Right forelimb (tissue), 1 donor: ENCODE results near the gene ATP11A.

Source experiments
- DNase-seq: peaks from one replicate; pipeline ENCODE4 v3.0.0-alpha.2; 2018

The ATP11A gene

DNA sequence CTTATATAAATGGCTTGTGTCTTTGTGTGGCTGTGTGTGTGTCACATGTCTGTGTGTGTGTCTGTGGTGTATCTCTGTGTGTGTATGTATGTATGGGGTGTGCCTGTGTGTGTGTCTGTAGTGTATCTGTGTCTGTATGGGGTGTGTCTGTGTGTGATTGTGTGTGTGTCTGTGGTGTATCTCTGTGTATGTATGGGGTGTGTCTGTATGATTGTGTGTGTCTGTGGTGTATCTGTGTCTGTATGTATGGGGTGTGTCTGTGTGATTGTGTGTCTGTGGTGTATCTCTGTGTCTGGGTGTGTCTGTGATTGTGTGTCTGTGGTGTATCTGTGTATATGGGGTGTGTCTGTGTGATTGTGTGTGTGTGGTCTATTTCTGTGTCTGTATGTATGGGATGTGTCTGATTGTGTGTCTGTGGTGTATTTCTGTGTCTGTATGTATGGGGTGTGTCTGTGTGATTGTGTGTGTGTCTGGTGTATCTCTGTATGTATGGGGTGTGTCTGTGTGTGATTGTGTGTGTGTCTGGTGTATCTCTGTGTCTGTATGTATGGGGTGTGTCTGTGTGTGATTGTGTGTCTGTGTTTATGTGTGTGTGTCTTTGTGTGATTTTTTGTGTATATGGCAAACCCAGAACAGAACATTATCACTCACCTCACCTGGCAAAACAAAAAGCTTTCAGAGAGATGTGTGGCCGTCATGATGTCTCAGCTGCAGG, 223.0 kb downstream of the ATP11A start:
- no peak for DNase-seq

DNA sequence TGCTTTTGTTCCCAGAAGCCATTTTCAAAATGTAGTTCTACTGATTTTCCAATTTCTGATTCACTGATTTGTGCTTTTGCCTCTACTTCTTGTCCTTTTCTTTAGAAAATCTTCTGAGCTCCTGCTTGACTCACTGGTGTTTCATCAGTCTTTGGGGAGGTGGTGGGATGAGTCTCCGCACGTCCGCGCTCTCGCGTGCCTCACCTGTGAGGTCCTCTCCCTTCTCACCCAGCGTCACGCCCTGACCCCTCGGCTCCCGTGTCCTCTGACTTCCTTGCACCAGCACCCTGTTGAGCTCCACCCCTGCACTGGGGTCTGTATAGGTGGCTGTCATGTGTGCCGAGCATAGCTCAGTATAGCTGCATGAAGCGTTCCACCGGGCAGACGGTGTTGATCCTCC, 226.5 kb downstream of the ATP11A start:
- DNase-seq = no peak

DNA sequence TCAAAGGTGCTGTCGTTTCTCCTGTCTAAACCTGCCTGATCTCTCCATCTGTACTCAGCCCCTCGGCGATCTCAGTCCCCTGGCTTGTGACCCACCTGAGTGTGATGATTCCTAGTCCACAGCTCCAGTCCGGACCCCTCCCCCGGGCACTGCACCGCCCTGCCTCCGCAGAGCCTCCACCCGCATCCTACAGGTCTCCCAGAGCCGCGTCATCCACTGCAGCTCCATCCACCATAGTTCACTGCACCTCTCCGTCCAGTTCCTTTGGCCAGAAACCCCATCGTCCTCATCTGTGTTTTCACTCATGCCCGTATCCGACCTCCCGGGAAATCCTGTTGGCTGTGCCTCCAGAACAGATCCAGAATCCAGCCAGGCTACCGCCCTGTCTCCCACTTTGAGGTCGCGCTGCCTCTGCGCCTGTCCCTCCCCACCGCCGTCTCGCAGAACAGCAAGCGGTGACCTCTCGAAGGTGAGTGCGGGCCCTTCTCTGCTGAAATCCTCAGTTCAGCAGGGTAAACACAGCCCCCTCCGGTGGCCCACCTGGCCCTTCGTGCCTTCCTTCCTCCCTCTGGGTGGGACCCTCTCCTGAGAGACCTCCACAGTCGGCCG, 227.3 kb downstream of the ATP11A start:
- no peak for DNase-seq

DNA sequence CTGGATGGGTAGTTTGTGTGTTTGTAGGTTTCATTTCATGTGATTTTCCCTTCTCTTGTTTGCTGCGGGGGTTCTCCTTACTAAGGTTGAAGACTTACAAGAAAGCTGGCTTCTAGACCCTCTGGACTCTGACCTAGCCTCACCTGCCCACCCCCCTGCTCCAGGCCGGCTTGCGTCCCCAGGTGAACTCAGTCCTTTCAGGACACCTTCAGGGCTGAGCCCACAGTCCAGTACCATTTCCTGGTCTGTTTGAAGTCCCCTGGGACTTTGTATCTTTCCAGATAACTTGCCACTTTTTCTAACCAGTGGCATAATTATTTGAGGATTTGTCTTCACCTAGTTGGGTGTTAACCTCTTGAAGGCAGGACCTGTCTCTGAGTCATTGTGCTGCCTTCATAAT, 227.9 kb downstream of the ATP11A start:
- DNase-seq = no peak

DNA sequence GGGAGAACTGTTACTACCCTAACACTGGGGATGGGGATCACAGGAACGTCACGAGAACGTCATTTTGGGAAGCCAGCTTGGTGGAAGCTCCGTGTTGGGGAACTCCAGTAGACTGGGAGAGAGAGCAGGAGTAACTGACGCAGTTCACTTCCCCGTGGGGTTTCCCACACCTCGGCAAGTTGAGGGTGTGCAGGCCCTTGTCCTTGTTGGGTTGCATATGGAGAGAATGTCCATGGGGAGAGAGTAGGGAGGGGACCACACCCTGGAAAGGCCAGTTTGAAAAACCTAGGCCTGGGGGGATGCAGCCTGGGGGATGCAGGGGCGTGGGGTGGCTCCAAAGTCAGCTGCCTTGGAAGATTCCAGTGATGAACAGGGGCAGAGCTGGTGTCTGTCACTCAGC, 228.4 kb downstream of the ATP11A start:
- no peak for DNase-seq

DNA sequence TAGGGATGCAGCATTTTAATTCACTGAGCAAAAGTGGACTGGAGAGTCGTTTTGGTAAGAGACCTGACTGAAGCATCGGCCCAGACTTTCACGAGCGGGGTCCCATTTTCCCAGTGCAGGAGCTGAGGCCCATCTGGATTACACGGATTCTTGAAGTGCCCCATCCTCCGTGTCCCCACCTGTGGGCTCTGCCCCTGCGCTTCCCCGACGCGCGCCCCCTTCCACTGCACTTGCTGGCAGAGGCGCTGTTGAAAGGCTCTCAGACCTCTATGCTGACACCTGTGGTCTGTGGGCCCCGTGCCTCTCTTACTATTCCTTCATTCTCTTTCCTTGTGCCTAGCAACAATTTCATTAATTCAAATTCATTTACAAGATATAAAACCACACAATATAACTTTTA, 228.9 kb downstream of the ATP11A start:
- no peak for DNase-seq

DNA sequence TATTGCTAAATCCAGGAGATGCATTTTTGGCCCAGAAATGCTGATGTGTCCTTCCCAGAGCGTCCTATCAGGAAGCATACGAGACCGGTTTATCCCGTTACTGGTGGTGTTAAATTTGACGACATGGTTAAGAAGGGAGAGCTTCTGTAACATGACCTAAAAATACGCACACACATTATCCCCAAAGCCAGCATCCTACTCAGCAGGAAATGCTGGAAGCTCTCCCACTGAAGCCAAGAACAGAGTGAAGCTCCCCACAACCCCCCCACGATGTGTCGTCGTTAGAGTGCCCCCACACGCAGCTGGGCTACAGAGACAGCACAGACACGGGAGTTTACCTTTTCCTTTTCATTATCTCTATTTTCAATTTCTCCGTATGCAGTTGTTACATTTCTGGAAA, 234.1 kb downstream of the ATP11A start:
- DNase-seq = no peak

DNA sequence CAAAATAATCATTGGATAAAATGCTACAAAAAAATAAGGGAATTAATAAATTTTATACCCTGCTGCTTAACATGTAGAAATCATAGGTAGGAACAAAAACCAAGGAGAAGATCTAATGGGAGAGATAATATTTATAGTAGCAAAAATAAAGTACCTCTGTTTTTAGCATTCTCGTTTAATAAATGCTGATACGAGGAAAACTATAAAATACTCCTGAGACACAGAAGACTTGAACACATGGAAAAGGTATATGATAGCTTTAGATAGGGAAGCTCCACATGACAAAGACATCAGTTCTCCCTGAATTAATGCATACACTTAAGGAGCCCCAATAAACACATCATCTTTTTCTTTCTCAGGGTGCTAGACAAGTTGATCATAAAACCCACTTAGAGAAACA, 234.5 kb downstream of the ATP11A start:
- DNase-seq = no peak

DNA sequence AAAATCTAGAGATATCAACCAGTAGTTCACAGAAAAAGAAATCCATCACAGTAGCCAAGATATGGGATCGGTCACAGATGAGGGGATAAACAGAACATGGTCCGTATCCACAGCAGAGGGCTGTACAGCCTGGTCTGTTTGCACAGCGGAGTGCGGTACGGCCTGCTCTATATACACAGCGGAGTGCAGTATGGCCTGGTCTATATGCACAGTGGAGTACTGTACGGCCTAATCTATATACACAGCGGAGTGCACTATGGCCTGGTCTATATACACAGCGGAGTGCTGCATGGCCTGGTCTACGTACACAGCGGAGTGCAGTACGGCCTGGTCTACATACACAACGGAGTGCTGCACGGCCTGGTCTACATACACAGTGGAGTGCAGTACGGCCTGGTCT, 236.2 kb downstream of the ATP11A start:
- peak; percentile 15 for DNase-seq

DNA sequence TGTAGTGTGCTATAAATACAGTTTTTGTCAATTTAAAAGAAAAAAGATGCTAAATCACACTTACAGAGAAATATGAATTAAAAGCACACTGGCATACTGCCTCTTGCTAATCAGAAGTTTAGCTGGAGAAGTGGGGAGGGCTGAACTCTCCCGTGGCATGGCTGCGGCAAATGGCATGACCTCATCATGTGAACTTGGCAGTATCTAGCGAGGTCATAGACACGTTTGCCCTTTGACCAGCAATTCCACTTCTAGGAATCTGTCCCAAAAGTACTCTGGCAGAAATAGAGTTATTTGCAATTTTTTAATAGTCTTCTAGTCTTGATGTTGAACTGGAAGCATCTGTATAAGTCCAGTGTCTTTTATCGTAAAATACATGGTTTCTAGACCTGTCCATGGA, 237.2 kb downstream of the ATP11A start:
- DNase-seq = no peak

DNA sequence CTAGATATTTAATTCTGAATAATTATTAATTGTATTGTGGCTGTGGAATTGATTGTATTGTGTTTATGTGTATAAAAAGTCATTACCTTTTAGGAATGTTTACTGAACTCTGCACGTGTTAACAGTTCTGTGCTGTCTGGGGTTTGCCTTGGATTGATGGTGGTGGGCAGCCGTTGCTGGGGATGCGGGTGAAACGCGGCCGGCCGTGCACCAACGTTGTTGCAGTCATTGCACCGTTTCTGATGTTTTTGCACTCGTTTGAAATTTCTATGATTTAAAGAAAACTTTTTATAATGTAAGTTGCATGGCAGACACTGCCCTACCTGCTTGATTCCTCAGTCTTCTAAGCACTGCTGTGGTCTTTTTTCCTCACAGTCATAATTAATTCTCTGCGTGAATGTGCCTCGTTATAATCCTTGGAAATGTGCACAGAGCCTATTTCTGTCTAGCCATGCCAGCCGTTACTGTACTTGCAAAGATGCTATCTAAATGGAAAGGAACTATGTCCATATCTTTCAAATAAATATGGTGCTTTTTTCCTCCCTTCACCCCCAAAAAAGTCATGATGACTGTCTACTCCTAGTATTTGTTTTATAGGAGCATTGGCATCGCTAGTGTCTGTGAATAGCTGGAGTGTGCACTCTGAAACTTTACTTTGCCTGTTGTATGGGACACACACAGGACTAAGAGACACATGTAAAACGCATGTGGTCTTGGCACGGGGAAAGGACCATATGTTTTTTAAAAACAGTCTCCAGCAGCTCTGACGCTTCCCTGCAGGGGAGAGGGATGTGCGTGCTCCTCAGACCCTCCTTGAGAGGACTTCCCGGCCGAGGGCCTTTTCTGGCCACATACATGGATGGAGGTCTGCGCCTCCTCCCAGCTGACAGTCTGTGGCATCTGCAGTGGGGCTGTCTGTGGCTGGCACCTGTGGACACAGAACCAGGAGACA, 238.5 kb downstream of the ATP11A start:
- no peak for DNase-seq

DNA sequence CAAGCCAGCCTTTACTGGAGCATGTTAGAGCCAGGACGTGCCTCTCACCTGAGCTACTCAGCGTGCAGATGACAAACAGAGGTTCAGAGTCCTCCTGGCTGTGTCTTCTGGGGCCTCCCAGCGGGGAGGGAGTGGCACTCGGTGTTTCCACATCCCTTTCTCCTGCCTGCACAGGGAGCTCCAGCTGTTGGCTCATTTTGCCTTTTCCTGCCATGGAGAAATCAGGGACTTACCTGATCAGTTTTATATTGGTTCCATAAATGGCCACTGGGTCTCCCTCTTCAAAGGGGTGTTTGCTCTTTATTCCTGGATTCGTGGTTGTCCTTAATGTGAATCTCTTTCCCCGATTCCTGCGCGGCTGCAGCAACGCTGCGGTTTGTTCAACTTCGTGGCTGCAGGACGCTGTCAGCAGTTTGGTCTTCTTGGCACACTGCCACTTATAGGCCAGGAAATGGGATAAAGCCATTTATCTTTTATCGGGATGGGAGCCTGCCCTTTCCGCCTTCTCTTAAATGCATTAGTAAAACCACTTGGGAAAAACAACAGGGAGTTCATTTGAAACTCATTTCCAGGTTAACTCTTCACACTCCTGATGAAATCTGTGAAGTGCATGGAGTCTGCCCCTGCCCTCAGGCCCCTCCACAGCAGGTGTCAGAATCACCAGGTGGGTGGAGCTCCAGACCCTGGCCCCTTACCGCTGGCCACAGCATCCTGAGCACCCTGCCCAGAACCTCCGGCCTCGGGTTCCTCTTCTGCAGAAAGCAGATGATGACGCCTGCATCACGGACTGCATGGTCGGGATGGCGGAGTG, 239.3 kb downstream of the ATP11A start:
- no peak for DNase-seq

DNA sequence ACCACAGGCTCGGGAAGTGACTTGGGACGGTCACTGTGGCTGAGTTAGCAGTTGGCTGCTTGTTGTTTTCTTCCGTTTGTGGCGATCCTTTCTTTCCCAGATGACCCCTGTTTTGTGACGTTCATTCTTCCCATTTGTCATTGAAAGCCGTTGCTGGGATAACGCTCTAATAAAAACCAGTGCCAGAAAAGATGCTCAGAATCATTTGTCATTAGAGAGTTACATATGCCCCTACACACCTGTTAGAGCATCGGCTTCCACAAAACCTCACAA, 239.9 kb downstream of the ATP11A start:
- DNase-seq = no peak

DNA sequence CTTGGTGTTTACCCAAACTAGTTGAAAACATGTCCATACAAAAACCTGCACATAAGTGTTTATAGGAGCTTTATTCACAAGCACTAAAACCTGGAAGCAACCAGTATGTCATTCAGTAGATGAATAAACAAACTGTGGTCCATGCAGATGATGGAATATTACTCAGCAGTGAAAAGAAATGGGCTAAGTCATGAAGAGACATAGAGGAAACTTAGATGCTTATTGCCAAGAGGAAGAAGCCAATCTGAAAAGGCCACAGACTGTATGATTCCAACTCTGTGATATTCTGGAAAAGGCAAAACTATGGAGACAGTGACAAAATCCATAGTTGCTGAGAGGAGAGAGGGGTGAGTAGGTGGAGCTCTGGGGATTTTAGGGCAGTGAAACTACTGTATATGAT, 240.4 kb downstream of the ATP11A start:
- no peak for DNase-seq

DNA sequence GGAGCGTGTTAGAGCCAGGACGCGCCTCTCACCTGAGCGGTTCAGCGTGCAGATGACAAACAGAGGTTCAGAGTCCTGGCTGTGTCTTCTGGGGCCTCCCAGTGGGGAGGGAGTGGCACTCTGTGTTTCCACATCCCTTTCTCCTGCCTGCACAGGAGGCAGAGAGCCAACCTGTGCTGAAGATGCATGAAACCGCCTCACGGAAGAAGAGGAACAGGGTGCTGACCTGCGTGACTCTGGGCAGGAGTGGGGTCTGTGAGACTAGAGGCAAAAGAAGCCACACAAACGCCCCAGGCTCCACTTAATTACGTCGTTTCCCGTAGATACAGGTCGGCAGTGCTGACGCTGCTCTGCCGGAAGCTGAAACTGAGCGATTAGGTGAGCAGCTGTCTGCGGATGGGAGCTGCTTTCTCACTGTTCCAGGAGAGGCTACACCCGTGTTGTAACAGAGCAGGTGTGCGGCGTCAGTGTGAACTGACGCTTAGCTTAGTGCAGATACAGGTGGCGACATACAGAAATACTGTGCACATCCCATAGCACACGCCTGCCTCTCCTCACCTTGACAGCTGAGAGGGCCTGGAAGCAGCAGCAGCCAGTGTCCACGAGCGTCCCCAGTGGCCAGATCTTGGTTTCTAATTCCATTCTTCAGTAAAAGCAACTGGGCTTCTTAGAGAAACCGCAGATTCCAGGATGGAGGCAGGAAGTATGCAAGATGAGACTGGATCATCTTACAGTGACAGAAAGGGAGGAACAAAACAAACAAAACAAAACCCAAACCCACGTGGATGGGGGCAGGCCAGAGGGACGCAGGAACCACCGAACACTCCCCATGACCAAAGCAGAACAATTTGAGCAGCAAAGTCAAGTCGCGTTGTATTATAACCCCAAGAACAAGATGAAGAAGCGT, 241.4 kb downstream of the ATP11A start:
- DNase-seq = peak; percentile 61

DNA sequence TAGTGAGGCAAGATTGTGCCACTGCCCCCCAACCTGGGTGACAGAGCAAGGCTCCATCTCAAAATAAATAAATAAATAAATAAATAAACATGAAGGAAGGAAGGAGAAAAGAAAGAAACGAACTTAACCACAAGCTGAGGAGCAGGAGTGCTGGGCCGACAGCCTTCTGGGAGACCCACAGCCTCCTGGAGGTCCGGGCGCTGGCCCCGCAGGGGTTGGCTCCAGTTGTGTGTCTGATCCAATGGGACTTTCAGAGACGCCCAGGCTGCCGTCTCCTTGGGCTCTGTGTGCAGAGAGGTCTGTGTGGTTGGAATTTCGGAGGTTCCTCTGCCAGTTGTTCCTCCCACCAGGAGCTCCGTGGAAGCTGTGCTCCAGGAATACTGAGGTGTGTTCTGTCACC, 243.1 kb downstream of the ATP11A start:
- DNase-seq = no peak

DNA sequence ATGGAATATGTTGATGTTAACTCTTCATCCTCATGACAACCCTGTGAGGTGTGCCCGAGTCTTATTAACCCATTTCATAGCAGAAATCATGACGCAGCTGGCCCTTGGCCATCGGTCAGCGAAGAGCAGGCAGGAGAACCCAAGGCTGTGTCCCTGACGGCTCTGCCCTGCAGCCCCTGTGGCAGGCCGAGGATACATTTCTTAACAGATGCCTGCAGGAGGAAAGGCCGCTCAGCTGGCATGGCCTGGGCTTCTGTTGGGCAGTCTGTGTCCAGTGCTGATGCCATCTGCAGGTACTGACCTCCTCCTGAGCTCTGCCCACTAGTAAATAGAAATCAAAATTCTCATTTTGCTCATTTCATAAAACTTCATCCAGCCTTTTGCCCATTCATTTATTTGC, 243.8 kb downstream of the ATP11A start:
- peak; percentile 10 for DNase-seq

DNA sequence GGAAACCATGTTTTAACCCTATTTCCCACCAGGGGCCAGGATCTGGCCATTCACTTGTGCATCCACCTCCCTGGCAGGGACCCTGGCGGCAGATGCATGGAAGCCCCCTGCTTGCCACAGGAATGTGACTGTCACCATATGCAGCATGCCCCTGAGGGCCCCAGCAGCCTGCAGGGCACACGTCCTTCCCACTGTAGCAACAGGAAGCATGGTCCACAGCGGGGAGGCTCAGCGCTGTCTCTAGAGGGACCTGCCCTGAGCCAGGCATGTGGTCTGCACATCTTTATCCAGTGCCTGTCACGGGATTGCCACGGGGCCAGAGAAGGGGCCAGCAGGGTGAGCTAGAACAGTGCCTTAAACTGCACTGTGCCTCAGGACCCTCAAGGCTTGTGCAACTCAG, 244.2 kb downstream of the ATP11A start:
- DNase-seq = peak; percentile 39
